ENCODE measurements around the gene CFAP251.
A peak's percentile ranks its signal among the peaks of the same experiment; 100 is the strongest.
"Not testable (repeated sequence)": the region's sequence is repeated elsewhere in the genome, so short reads cannot be mapped to it uniquely, and the experiment has no call there.

Gene CFAP251

GRCh38 chr12:121911824-121912585, 6.4 kb upstream of the CFAP251 start:
- no peak for DNase-seq (ENCODE audit: low spot score)

GRCh38 chr12:121915841-121916321, 2.5 kb upstream of the CFAP251 start:
- DNase-seq (ENCODE audit: low spot score), result no peak

- no peak for DNase-seq (ENCODE audit: low spot score)
Measured at GRCh38 chr12:121916719-121917118, 1.7 kb upstream of the CFAP251 start.

- DNase-seq (ENCODE audit: low spot score), result no peak
Measured at GRCh38 chr12:121918679-121919038, 267 bp downstream of the CFAP251 start.

- DNase-seq (ENCODE audit: low spot score), result no peak
Measured at GRCh38 chr12:121921066-121921465, 2.7 kb downstream of the CFAP251 start.

GRCh38 chr12:121925358-121925695, 6.9 kb downstream of the CFAP251 start:
- peak; percentile 72 for DNase-seq (ENCODE audit: low spot score)

GRCh38 chr12:121926874-121927706, 8.7 kb downstream of the CFAP251 start:
- no peak for DNase-seq (ENCODE audit: low spot score)

GRCh38 chr12:121927813-121928212, 9.4 kb downstream of the CFAP251 start:
- no peak for DNase-seq (ENCODE audit: low spot score)

GRCh38 chr12:121929545-121929944, 11.2 kb downstream of the CFAP251 start:
- not testable (repeated sequence) for DNase-seq (ENCODE audit: low spot score)

- no peak for DNase-seq (ENCODE audit: low spot score)
Measured at GRCh38 chr12:121930862-121931261, 12.5 kb downstream of the CFAP251 start.

- no peak for DNase-seq (ENCODE audit: low spot score)
Measured at GRCh38 chr12:121932176-121932536, 13.8 kb downstream of the CFAP251 start.

- DNase-seq (ENCODE audit: low spot score), result no peak
Measured at GRCh38 chr12:121932914-121933521, 14.6 kb downstream of the CFAP251 start.

GRCh38 chr12:121933522-121934308, 15.3 kb downstream of the CFAP251 start:
- DNase-seq (ENCODE audit: low spot score), result no peak

- DNase-seq (ENCODE audit: low spot score), result no peak
Measured at GRCh38 chr12:121934309-121934664, 15.9 kb downstream of the CFAP251 start.

- no peak for DNase-seq (ENCODE audit: low spot score)
Measured at GRCh38 chr12:121937654-121938053, 19.3 kb downstream of the CFAP251 start.

- no peak for DNase-seq (ENCODE audit: low spot score)
Measured at GRCh38 chr12:121939186-121939585, 20.8 kb downstream of the CFAP251 start.

GRCh38 chr12:121939992-121940766, 21.8 kb downstream of the CFAP251 start:
- DNase-seq (ENCODE audit: low spot score), result no peak

GRCh38 chr12:121942145-121942718, 23.8 kb downstream of the CFAP251 start:
- no peak for DNase-seq (ENCODE audit: low spot score)

- DNase-seq (ENCODE audit: low spot score), result no peak
Measured at GRCh38 chr12:121943926-121944325, 25.5 kb downstream of the CFAP251 start.

- no peak for DNase-seq (ENCODE audit: low spot score)
Measured at GRCh38 chr12:121946313-121947025, 28.1 kb downstream of the CFAP251 start.

All from AG08395 (cell line).